HCT116 (cell line): ENCODE data around the gene THRB.

Experiments
- EZH2phosphoT487 ChIP-seq: fragments of 200-600 bp; IDR thresholded peaks from 2 replicates; pipeline ENCODE4 v1.6.1; 2018; ENCODE audit warnings: antibody characterized with exemption, borderline replicate concordance
- TF ChIP-seq, protein P1 (sequence below): IDR thresholded peaks from 2 replicates; pipeline ENCODE4 v1.6.1; 2012

DNA sequence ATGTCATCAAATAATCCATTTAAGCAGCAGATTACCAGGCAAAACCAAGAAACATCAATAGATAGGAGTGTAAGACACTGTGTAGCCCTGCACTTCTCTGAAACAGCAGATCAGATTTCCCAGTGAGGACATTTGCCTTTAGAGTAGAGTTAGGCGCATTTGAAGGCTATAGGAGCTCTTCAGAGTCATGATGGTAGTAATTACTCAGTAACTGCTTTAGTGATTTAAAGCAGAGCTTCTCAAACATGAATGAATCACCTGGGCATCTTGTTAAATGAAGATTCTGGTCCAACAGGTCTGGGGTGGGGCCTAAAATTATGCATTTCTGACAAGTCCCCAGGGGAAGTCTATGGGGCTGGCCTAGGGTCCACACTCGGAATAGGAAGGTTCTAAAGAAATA is 36.9 kb downstream of the THRB start:
- no peak for TF ChIP-seq EZH2phosphoT487
- TF ChIP-seq, protein P1, sequence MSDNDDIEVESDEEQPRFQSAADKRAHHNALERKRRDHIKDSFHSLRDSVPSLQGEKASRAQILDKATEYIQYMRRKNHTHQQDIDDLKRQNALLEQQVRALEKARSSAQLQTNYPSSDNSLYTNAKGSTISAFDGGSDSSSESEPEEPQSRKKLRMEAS: no peak
